NCI-H2029 (cell line): ENCODE measurements around the gene PDGFA.

Experiments used
- DNase-seq: peaks from one replicate; lab custom pipeline; 2025; lab: John Stamatoyannopoulos, UW

PDGFA gene

GRCh38 chr7:459584-460373 lies 59.9 kb downstream of the PDGFA start:
- DNase-seq = no peak

- DNase-seq = no peak
Measured at GRCh38 chr7:458511-459245, 61.0 kb downstream of the PDGFA start.

GRCh38 chr7:457814-458510 lies 61.7 kb downstream of the PDGFA start:
- no peak for DNase-seq

GRCh38 chr7:455110-455928 lies 64.3 kb downstream of the PDGFA start:
- DNase-seq = peak; percentile 21

- no peak for DNase-seq
Measured at GRCh38 chr7:454356-455109, 65.1 kb downstream of the PDGFA start.

GRCh38 chr7:453597-454306 lies 65.9 kb downstream of the PDGFA start:
- no peak for DNase-seq

- DNase-seq = no peak
Measured at GRCh38 chr7:452791-453455, 66.7 kb downstream of the PDGFA start.

GRCh38 chr7:452226-452751 lies 67.4 kb downstream of the PDGFA start:
- DNase-seq = no peak

GRCh38 chr7:451255-452225 lies 68.1 kb downstream of the PDGFA start:
- DNase-seq = no peak

GRCh38 chr7:450741-451140 lies 68.9 kb downstream of the PDGFA start:
- no peak for DNase-seq

- DNase-seq = no peak
Measured at GRCh38 chr7:450036-450435, 69.6 kb downstream of the PDGFA start.

- no peak for DNase-seq
Measured at GRCh38 chr7:449324-450019, 70.2 kb downstream of the PDGFA start.

- DNase-seq = no peak
Measured at GRCh38 chr7:447523-447922, 72.1 kb downstream of the PDGFA start.
